ENCODE data around the gene KRT82. TPM values are rescaled to one million over a fixed set of nuclear protein-coding genes. Genes with fewer than 3 reads are reported as not detected.

KRT82 gene
- polyA plus RNA-seq, 1 of the 3 experiments (the other 2 are of a cell fraction): not detected

- TF ChIP-seq MXI1 (IDR thresholded peaks at IDR 0.05; ENCODE audit: low read depth, low read length): no peak
Observed at GRCh38 chr12:52369809-52370208, 36.3 kb downstream of the KRT82 start (continued).

DNA sequence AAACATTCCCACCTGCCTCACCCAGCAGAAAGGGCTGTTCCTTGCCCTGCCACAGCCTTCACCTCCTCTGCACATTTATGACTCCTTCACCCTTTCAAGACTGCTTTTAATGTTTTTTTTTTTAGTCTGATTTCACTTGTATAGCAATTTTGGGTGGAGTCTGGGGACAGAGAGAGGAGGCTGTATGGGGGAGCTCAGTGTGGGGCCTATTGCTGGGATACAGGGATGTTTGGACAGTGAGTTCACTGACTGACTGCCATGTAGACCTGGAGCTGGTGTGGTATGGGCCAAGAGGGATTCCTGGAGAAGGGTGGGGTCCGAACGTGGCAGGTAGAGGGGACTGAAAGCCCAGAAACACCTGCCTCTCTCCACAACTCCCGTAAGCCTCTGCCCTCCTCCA, 36.9 kb downstream of the KRT82 start:
- Histone ChIP-seq H3K4me1 (ENCODE audit: control insufficient read depth in 1 of 2, insufficient read depth in 2 of 2, low read depth in 1 of 2, low read length in 1 of 2) (no peaks in the 10 kb centered on the region), H3K9me2 (no peaks in the 10 kb centered on the region), H3K27ac (ENCODE audit: low read depth in 2 of 2, low read length in 1 of 2) (no peak overlapping the region), H3K9me3 (peaks cover 4% of the 10 kb centered on the region; the same call in 1 of the 2 replicates), H2AFZ (ENCODE audit: low read depth) (no peak overlapping the region), H4K20me1 (ENCODE audit: insufficient read depth) (no peaks in the 10 kb centered on the region), H3K4me2 (no peak overlapping the region), H3K79me2 (ENCODE audit: insufficient read depth) (no peaks in the 10 kb centered on the region), H3K36me3 (replicated peaks in 1 of 2; ENCODE audit: control insufficient read depth in 1 of 2, insufficient read depth in 2 of 2, low read length in 1 of 2) (no peaks in the 10 kb centered on the region), H3K27me3 (ENCODE audit: insufficient read depth) (peaks cover 56% of the 10 kb centered on the region), H3K4me3 (ENCODE audit: low read depth in 2 of 2, low read length in 1 of 2) (no peak overlapping the region), H3K9ac (no peak overlapping the region), H3F3A (replicated peaks; ENCODE audit: insufficient read depth) (no peaks in the 10 kb centered on the region)
- ChIA-PET CTCF (interaction anchor here (0.8 to 6.6 kb wide), 14 partner anchors 8 to 612 kb away, joined by 3 to 111 read pairs (median 5); no protein-coding TSS in a partner anchor), POLR2A (no interaction called here)
- no peak for DNase-seq
- WGBS (ENCODE audit: low lambda C conversion rate): 53% methylated on average over 3 of the region's 3 CpGs
- TF ChIP-seq PBX3 (IDR thresholded peaks at IDR 0.05): no peak
- TF ChIP-seq NFIC (IDR thresholded peaks at IDR 0.05; ENCODE audit: borderline replicate concordance): no peak

- WGBS (ENCODE audit: low lambda C conversion rate): 3% methylated on average over 3 of the region's 3 CpGs
- Histone ChIP-seq H3K4me2 (no peak overlapping the region), H3K79me2 (ENCODE audit: insufficient read depth) (no peaks in the 10 kb centered on the region), H3K27me3 (ENCODE audit: insufficient read depth) (peaks cover 62% of the 10 kb centered on the region), H3K4me1 (ENCODE audit: control insufficient read depth in 1 of 2, insufficient read depth in 2 of 2, low read depth in 1 of 2, low read length in 1 of 2) (no peaks in the 10 kb centered on the region), H4K20me1 (ENCODE audit: insufficient read depth) (no peaks in the 10 kb centered on the region), H3K9ac (no peak overlapping the region), H3K27ac (ENCODE audit: low read depth in 2 of 2, low read length in 1 of 2) (no peak overlapping the region), H3K4me3 (ENCODE audit: low read depth in 2 of 2, low read length in 1 of 2) (no peak overlapping the region), H3K9me3 (no peaks in the 10 kb centered on the region), H2AFZ (ENCODE audit: low read depth) (no peak overlapping the region), H3K9me2 (no peaks in the 10 kb centered on the region), H3F3A (replicated peaks; ENCODE audit: insufficient read depth) (no peaks in the 10 kb centered on the region), H3K36me3 (replicated peaks in 1 of 2; ENCODE audit: control insufficient read depth in 1 of 2, insufficient read depth in 2 of 2, low read length in 1 of 2) (no peaks in the 10 kb centered on the region)
- ChIA-PET CTCF (interaction anchor here (1.0 to 6.6 kb wide), 7 partner anchors 12 to 613 kb away, joined by 3 to 111 read pairs (median 7); no protein-coding TSS in a partner anchor), POLR2A (no interaction called here)
- no peak for DNase-seq
- no peak for TF ChIP-seq FOXM1 (IDR thresholded peaks at IDR 0.05; ENCODE audit: low read depth)
- TF ChIP-seq RFX5 (IDR thresholded peaks at IDR 0.05; ENCODE audit: low read length): no peak
- no peak for TF ChIP-seq PBX3 (IDR thresholded peaks at IDR 0.05)
- no peak for TF ChIP-seq NRF1 (IDR thresholded peaks at IDR 0.05; ENCODE audit: low read depth, low read length)
- no peak for TF ChIP-seq CTCF (IDR thresholded peaks at IDR 0.05)
- TF ChIP-seq TAF1 (IDR thresholded peaks at IDR 0.05; ENCODE audit: borderline replicate concordance, low read depth, low read length): no peak
- no peak for TF ChIP-seq EZH2phosphoT487 (IDR thresholded peaks at IDR 0.05; ENCODE audit: borderline replicate concordance, low read depth)
- no peak for TF ChIP-seq YY1 (IDR thresholded peaks at IDR 0.05; ENCODE audit: low read depth)
- TF ChIP-seq CHD2 (IDR thresholded peaks at IDR 0.05; ENCODE audit: low read length, partially characterized antibody): no peak
- no peak for TF ChIP-seq JUND (IDR thresholded peaks at IDR 0.05)
- no peak for TF ChIP-seq USF1 (IDR thresholded peaks at IDR 0.05; ENCODE audit: borderline replicate concordance, low read depth)
- TF ChIP-seq EP300 (IDR thresholded peaks at IDR 0.05; ENCODE audit: borderline replicate concordance in 1 of 2, low read depth in 1 of 2, low read length in 1 of 2): no peak
- TF ChIP-seq IRF3 (IDR thresholded peaks at IDR 0.05; ENCODE audit: low read depth, low read length): no peak
Observed at GRCh38 chr12:52368508-52368907, 37.6 kb downstream of the KRT82 start.

Data from SK-N-SH (cell line).